HG02943 (cell line): ENCODE data around the gene MVB12B.

Experiments
- ATAC-seq: cut with Tn5 transposase; IDR thresholded peaks from one replicate; pipeline ENCODE4 v1.9.1; 2021; ENCODE audit warnings: mild to moderate bottlenecking, low read depth, moderate library complexity; ENCODE audit not compliant: unreplicated experiment

The MVB12B gene

GRCh38 chr9:126329476-126330275, 3.0 kb downstream of the MVB12B start:
- no peak for ATAC-seq

GRCh38 chr9:126330536-126330935, 3.9 kb downstream of the MVB12B start:
- ATAC-seq = no peak

GRCh38 chr9:126331964-126332748, 5.5 kb downstream of the MVB12B start:
- ATAC-seq = no peak

GRCh38 chr9:126334721-126335621, 8.3 kb downstream of the MVB12B start:
- no peak for ATAC-seq

GRCh38 chr9:126335837-126336735, 9.5 kb downstream of the MVB12B start:
- no peak for ATAC-seq

- ATAC-seq = no peak
Observed at GRCh38 chr9:126336736-126337325, 10.2 kb downstream of the MVB12B start.

- no peak for ATAC-seq
Observed at GRCh38 chr9:126337729-126338372, 11.2 kb downstream of the MVB12B start.

- ATAC-seq = no peak
Observed at GRCh38 chr9:126338945-126339344, 12.3 kb downstream of the MVB12B start.

GRCh38 chr9:126341426-126341825, 14.8 kb downstream of the MVB12B start:
- ATAC-seq = no peak

- ATAC-seq = no peak
Observed at GRCh38 chr9:126341902-126342301, 15.3 kb downstream of the MVB12B start.

- no peak for ATAC-seq
Observed at GRCh38 chr9:126342621-126343031, 16.0 kb downstream of the MVB12B start.

GRCh38 chr9:126343271-126343700, 16.7 kb downstream of the MVB12B start:
- no peak for ATAC-seq

GRCh38 chr9:126346031-126346430, 19.4 kb downstream of the MVB12B start:
- no peak for ATAC-seq

GRCh38 chr9:126347093-126347492, 20.5 kb downstream of the MVB12B start:
- no peak for ATAC-seq

GRCh38 chr9:126347911-126348760, 21.5 kb downstream of the MVB12B start:
- no peak for ATAC-seq

GRCh38 chr9:126348911-126349550, 22.4 kb downstream of the MVB12B start:
- no peak for ATAC-seq
